Liver (tissue), 9 donors: Measurements from ENCODE around the gene NDST1. TPM values are rescaled to one million over a fixed set of nuclear protein-coding genes. Genes with fewer than 3 reads are reported as not detected.

Experiments
- DNase-seq: peaks from one replicate; pipeline ENCODE4 v3.0.0-alpha.2; 2017; ENCODE audit warnings: low spot score
- H3K27ac ChIP-seq, 2 donors: one replicate each; pipeline ENCODE4 v1.7.0; 2013; ENCODE audit warnings: inconsistent platforms in 2 of 2, low read length in 2 of 2, control low read depth in 1 of 2, low read depth in 1 of 2, mild to moderate bottlenecking in 1 of 2
- H3K27me3 ChIP-seq, 4 donors: one replicate each; pipeline versions ENCODE4 v1.6.1 to v1.7.0; 2013; ENCODE audit warnings: low read length in 3 of 4, inconsistent platforms in 1 of 4, mild to moderate bottlenecking in 1 of 4, moderate library complexity in 1 of 4; ENCODE audit not compliant: control insufficient read depth in 4 of 4, insufficient read depth in 4 of 4
- H3K36me3 ChIP-seq, 4 donors: one replicate each; pipeline versions ENCODE4 v1.6.1 to v1.7.0; 2013; ENCODE audit warnings: low read length in 3 of 4, mild to moderate bottlenecking in 3 of 4, low read depth in 1 of 4, moderate library complexity in 1 of 4; ENCODE audit not compliant: control insufficient read depth in 4 of 4, insufficient read depth in 3 of 4
- H3K4me1 ChIP-seq, 4 donors: one replicate each; pipeline versions ENCODE4 v1.6.1 to v1.7.0; 2013; ENCODE audit warnings: low read length in 3 of 4, mild to moderate bottlenecking in 3 of 4, moderate library complexity in 1 of 4; ENCODE audit not compliant: control insufficient read depth in 4 of 4, insufficient read depth in 4 of 4
- H3K4me3 ChIP-seq, 3 donors: one replicate each; pipeline versions ENCODE4 v1.6.1 to v1.7.0; 2013; ENCODE audit warnings: low read length in 3 of 3, control low read depth in 1 of 3, low read depth in 1 of 3, mild to moderate bottlenecking in 1 of 3
- H3K9ac ChIP-seq, 2 donors: one replicate each; pipeline ENCODE4 v1.7.0; 2013; ENCODE audit warnings: low read length in 2 of 2, mild to moderate bottlenecking in 2 of 2, moderate library complexity in 2 of 2, control low read depth in 1 of 2, low read depth in 1 of 2
- H3K9me3 ChIP-seq, 4 donors: one replicate each; pipeline versions ENCODE4 v1.6.1 to v1.7.0; 2013; ENCODE audit warnings: low read length in 3 of 4; ENCODE audit not compliant: control insufficient read depth in 4 of 4
- ATF3 ChIP-seq: IDR thresholded peaks from 2 replicates; pipeline ENCODE4 v1.6.1; 2016; ENCODE audit warnings: antibody characterized with exemption
- EGR1 ChIP-seq, 2 donors: IDR thresholded peaks; 2 replicates each; pipeline ENCODE4 v1.6.1; 2016 to 2018; ENCODE audit warnings: antibody characterized with exemption in 2 of 2, low read depth in 2 of 2
- FOXA1 ChIP-seq: IDR thresholded peaks from 2 replicates; pipeline ENCODE4 v1.6.1; 2016; ENCODE audit warnings: antibody characterized with exemption
- FOXA2 ChIP-seq: IDR thresholded peaks from 2 replicates; pipeline ENCODE4 v1.6.1; 2016; ENCODE audit warnings: antibody characterized with exemption
- GABPA ChIP-seq, 2 donors: IDR thresholded peaks in 1 of 2; conservative IDR thresholded peaks in 1 of 2; 2 replicates each; pipeline ENCODE4 v1.6.1; 2016; ENCODE audit warnings: antibody characterized with exemption in 2 of 2, mild to moderate bottlenecking in 1 of 2, moderate library complexity in 1 of 2
- HNF4A ChIP-seq, 2 donors: conservative IDR thresholded peaks; 2 replicates each; pipeline ENCODE4 v1.6.1; 2016; ENCODE audit warnings: antibody characterized with exemption in 2 of 2, mild to moderate bottlenecking in 2 of 2
- HNF4G ChIP-seq: IDR thresholded peaks from 2 replicates; pipeline ENCODE4 v1.6.1; 2016; ENCODE audit warnings: antibody characterized with exemption
- MAX ChIP-seq: IDR thresholded peaks from 2 replicates; pipeline ENCODE4 v1.6.1; 2016; ENCODE audit warnings: antibody characterized with exemption
- NR2F2 ChIP-seq: IDR thresholded peaks from 2 replicates; pipeline ENCODE4 v1.6.1; 2016; ENCODE audit warnings: antibody characterized with exemption
- REST ChIP-seq: IDR thresholded peaks from 2 replicates; pipeline ENCODE4 v1.6.1; 2016; ENCODE audit warnings: antibody characterized with exemption, mild to moderate bottlenecking
- RXRA ChIP-seq, 2 donors: IDR thresholded peaks; 2 replicates each; pipeline ENCODE4 v1.6.1; 2017 to 2018; ENCODE audit warnings: antibody characterized with exemption in 2 of 2, mild to moderate bottlenecking in 1 of 2
- SP1 ChIP-seq: IDR thresholded peaks from 2 replicates; pipeline ENCODE4 v1.6.1; 2018; ENCODE audit warnings: antibody characterized with exemption, mild to moderate bottlenecking
- TAF1 ChIP-seq: conservative IDR thresholded peaks from 2 replicates; pipeline ENCODE4 v1.6.1; 2016; ENCODE audit warnings: antibody characterized with exemption, mild to moderate bottlenecking
- YY1 ChIP-seq: IDR thresholded peaks from 2 replicates; pipeline ENCODE4 v1.6.1; 2016; ENCODE audit warnings: antibody characterized with exemption, mild to moderate bottlenecking
- WGBS: extraction: QIAGEN DNeasy Blood & Tissue Kit; methylation state at CpG from one replicate; pipeline ENCODE4 v1.1.7; 2013; 5-methylcytosine and 5-hydroxymethylcytosine counted together
- polyA plus RNA-seq, 2 donors: library from polyadenylated mRNA; stranded (reverse) in 1 of 2; unstranded in 1 of 2; fragments of 200-250 nt in 1 of 2; fragments of >200 nt in 1 of 2; fragmentation: Nextera tagmentation in 1 of 2; extraction: Ambion mirVana in 1 of 2; gene quantifications; one replicate each; pipeline versions ENCODE4 v1.2.1 to v1.2.3, GENCODE V29; 2013 to 2015
- total RNA-seq, 2 donors: library from RNA; depleted of rRNA; stranded (reverse); fragments of >200 nt; gene quantifications; one replicate each; pipeline ENCODE4 v1.2.3, GENCODE V29; 2014
- donor health status: healthy.
- donor health status: healthy.
- donor health status: healthy.
- donor health status: healthy.
- donor health status: healthy.

Gene NDST1
- total and polyA plus RNA-seq, 4 donors: 10.3 to 103 (median 39.0) TPM

GRCh38 chr5:150570333-150570732 is 62.4 kb downstream of the NDST1 start:
- Histone ChIP-seq H3K36me3 (no peaks in the 10 kb centered on the region), H3K27ac (no peak overlapping the region), H3K9ac (no peak overlapping the region), H3K27me3 (no peaks in the 10 kb centered on the region), H3K9me3 (no peaks in the 10 kb centered on the region), H3K4me1 (no peaks in the 10 kb centered on the region), H3K4me3 (no peak overlapping the region)
- DNase-seq: no peak
- WGBS: 90% methylated on average over 7 of the region's 7 CpGs
- no peak for TF ChIP-seq REST
- no peak for TF ChIP-seq HNF4A (conservative IDR thresholded peaks at IDR 0.05)
- no peak for TF ChIP-seq YY1
- no peak for TF ChIP-seq MAX
- TF ChIP-seq SP1: no peak

- no peaks in the 10 kb centered on the region for H3K27me3 ChIP-seq
Observed at GRCh38 chr5:150571836-150572235, 63.9 kb downstream of the NDST1 start.

More at GRCh38 chr5:150571836-150572235, 63.9 kb downstream of the NDST1 start:
- Histone ChIP-seq H3K4me3 (no peak overlapping the region), H3K36me3 (no peaks in the 10 kb centered on the region), H3K4me1 (no peaks in the 10 kb centered on the region), H3K27ac (no peak overlapping the region), H3K9me3 (no peaks in the 10 kb centered on the region), H3K9ac (no peak overlapping the region)
- TF ChIP-seq HNF4G (no peak), TAF1 (no peak), RXRA (IDR thresholded peaks at IDR 0.05) (no peak), REST (no peak), SP1 (no peak), ATF3 (no peak), GABPA (IDR thresholded peaks at IDR 0.05 in 1 of 2, conservative IDR thresholded peaks at IDR 0.05 in 1 of 2) (no peak), FOXA1 (no peak), YY1 (no peak), FOXA2 (no peak), NR2F2 (no peak), MAX (no peak), EGR1 (IDR thresholded peaks at IDR 0.05; ENCODE audit: low read depth in 2 of 2) (no peak)
- no peak for DNase-seq
